ENCODE measurements around the gene TFAP2B. TPM values are rescaled to one million over a fixed set of nuclear protein-coding genes. Genes with fewer than 3 reads are reported as not detected.
A peak's percentile ranks its signal among the peaks of the same experiment; 100 is the strongest.

Gene TFAP2B
- total RNA-seq, 1 experiment from 2014 or later, result not detected

- Mint-ChIP-seq H3K27ac (ENCODE audit: unreplicated experiment) (peak overlapping the region; percentile 19), H3K27me3 (ENCODE audit: unreplicated experiment) (peaks cover 96% of the 10 kb centered on the region), H3K4me3 (ENCODE audit: low read depth, unreplicated experiment) (peak overlapping the region; percentile 79), H3K36me3 (ENCODE audit: insufficient read depth, unreplicated experiment) (peaks cover 3% of the 10 kb centered on the region), H3K4me1 (ENCODE audit: low read depth, unreplicated experiment) (peaks cover 31% of the 10 kb centered on the region), H3K9me3 (ENCODE audit: low read depth, unreplicated experiment) (no peaks in the 10 kb centered on the region)
- no peak for TF ChIP-seq CTCF (IDR thresholded peaks at IDR 0.05; ENCODE audit: unreplicated experiment)
- intact Hi-C loops (cut with micrococcal nuclease; ENCODE audit: unreplicated experiment), result no loop called here
- peak; percentile 38 for DNase-seq
- CTCF ChIA-PET, result interaction anchor here (0.6 to 1.2 kb wide), 3 partner anchors 26 to 1026 kb away, joined by 3 to 12 read pairs (median 4); no protein-coding TSS in a partner anchor
- no TSS peak for BruUV-seq (replicated peaks)
Observed at GRCh38 chr6:50820869-50821264, 2.2 kb downstream of the TFAP2B start.

GRCh38 chr6:50821441-50822077, 2.9 kb downstream of the TFAP2B start:
- Mint-ChIP-seq H3K4me1 (ENCODE audit: low read depth, unreplicated experiment) (peaks cover 31% of the 10 kb centered on the region), H3K27me3 (ENCODE audit: unreplicated experiment) (peaks cover 100% of the 10 kb centered on the region), H3K36me3 (ENCODE audit: insufficient read depth, unreplicated experiment) (no peaks in the 10 kb centered on the region)

GRCh38 chr6:50822078-50822476, 3.4 kb downstream of the TFAP2B start:
- Mint-ChIP-seq H3K4me1 (ENCODE audit: low read depth, unreplicated experiment) (peaks cover 31% of the 10 kb centered on the region), H3K4me3 (ENCODE audit: low read depth, unreplicated experiment) (no peak overlapping the region), H3K9me3 (ENCODE audit: low read depth, unreplicated experiment) (no peaks in the 10 kb centered on the region), H3K36me3 (ENCODE audit: insufficient read depth, unreplicated experiment) (no peaks in the 10 kb centered on the region), H3K27me3 (ENCODE audit: unreplicated experiment) (peaks cover 100% of the 10 kb centered on the region), H3K27ac (ENCODE audit: unreplicated experiment) (no peak overlapping the region)
- intact Hi-C loops (cut with micrococcal nuclease; ENCODE audit: unreplicated experiment), result no loop called here
- no TSS peak for BruUV-seq (replicated peaks)
- CTCF ChIA-PET, result no interaction called here
- TF ChIP-seq CTCF (IDR thresholded peaks at IDR 0.05; ENCODE audit: unreplicated experiment), result no peak
- DNase-seq, result no peak

More at GRCh38 chr6:50821441-50822077, 2.9 kb downstream of the TFAP2B start:
- CTCF ChIA-PET, result interaction anchor here (0.6 to 1.2 kb wide), 2 partner anchors 27 to 1025 kb away, joined by 3 to 4 read pairs; no protein-coding TSS in a partner anchor
- TF ChIP-seq CTCF (IDR thresholded peaks at IDR 0.05; ENCODE audit: unreplicated experiment), result no peak
- Mint-ChIP-seq H3K9me3 (ENCODE audit: low read depth, unreplicated experiment) (no peaks in the 10 kb centered on the region), H3K4me3 (ENCODE audit: low read depth, unreplicated experiment) (no peak overlapping the region), H3K27ac (ENCODE audit: unreplicated experiment) (peak overlapping the region; percentile 19)
- DNase-seq, result no peak
- intact Hi-C loops (cut with micrococcal nuclease; ENCODE audit: unreplicated experiment), result no loop called here
- no TSS peak for BruUV-seq (replicated peaks)

- no TSS peak for BruUV-seq (replicated peaks)
Observed at GRCh38 chr6:50823094-50823920, 4.6 kb downstream of the TFAP2B start.

More at GRCh38 chr6:50823094-50823920, 4.6 kb downstream of the TFAP2B start:
- intact Hi-C loops (cut with micrococcal nuclease; ENCODE audit: unreplicated experiment), result no loop called here
- CTCF ChIA-PET, result no interaction called here
- peaks cover 31% of the 10 kb centered on the region for H3K4me1 Mint-ChIP-seq (ENCODE audit: low read depth, unreplicated experiment)
- DNase-seq, result no peak
- H3K4me3 Mint-ChIP-seq (ENCODE audit: low read depth, unreplicated experiment), result no peak overlapping the region
- TF ChIP-seq CTCF (IDR thresholded peaks at IDR 0.05; ENCODE audit: unreplicated experiment), result no peak
- H3K27me3 Mint-ChIP-seq (ENCODE audit: unreplicated experiment), result peaks cover 100% of the 10 kb centered on the region
- H3K36me3 Mint-ChIP-seq (ENCODE audit: insufficient read depth, unreplicated experiment), result no peaks in the 10 kb centered on the region
- no peak overlapping the region for H3K27ac Mint-ChIP-seq (ENCODE audit: unreplicated experiment)
- no peaks in the 10 kb centered on the region for H3K9me3 Mint-ChIP-seq (ENCODE audit: low read depth, unreplicated experiment)
